GM23338 (cell line): ENCODE data around the gene IBA57.

ENCODE experiments used
- CREB1 ChIP-seq: fragments of 250-450 bp; sonication (Bioruptor Pico); IDR thresholded peaks from 2 replicates; pipeline ENCODE4 v1.5.0; 2020; ENCODE audit warnings: low read depth, mild to moderate bottlenecking, moderate library complexity
- CTCF ChIP-seq, 2 experiments: fragments of 200-600 bp in 1 of 2; sonication (generic) in 1 of 2; conservative IDR thresholded peaks; 2 replicates each; pipeline versions ENCODE4 v1.5.1 to v1.6.1; 2016 to 2017; ENCODE audit warnings: antibody characterized with exemption in 2 of 2, low read depth in 2 of 2, mild to moderate bottlenecking in 2 of 2, moderate library complexity in 1 of 2
- EZH2 ChIP-seq: fragments of 200-600 bp; sonication (generic); IDR thresholded peaks from one replicate; pipeline ENCODE4 v1.8.0; 2017; ENCODE audit warnings: antibody characterized with exemption, mild to moderate bottlenecking, low read depth; ENCODE audit not compliant: unreplicated experiment
- EZH2phosphoT487 ChIP-seq: fragments of 200-600 bp; sonication (generic); IDR thresholded peaks from one replicate; pipeline ENCODE4 v1.8.1; 2018; ENCODE audit warnings: antibody characterized with exemption; ENCODE audit not compliant: unreplicated experiment
- POLR2AphosphoS5 ChIP-seq: IDR thresholded peaks from 2 replicates; pipeline ENCODE4 v1.6.1; 2016; ENCODE audit warnings: antibody characterized with exemption, low read depth
- REST ChIP-seq: IDR thresholded peaks from one replicate; pipeline ENCODE4 v1.6.1; 2018; ENCODE audit warnings: antibody characterized with exemption; ENCODE audit not compliant: unreplicated experiment

GRCh38 chr1:228225165-228225710 is 59.6 kb downstream of the IBA57 start:
- TF ChIP-seq CREB1 (no peak), POLR2AphosphoS5 (no peak), CTCF (conservative IDR thresholded peaks at IDR 0.05; ENCODE audit: low read depth in 2 of 2) (no peak), EZH2phosphoT487 (no peak), EZH2 (no peak), REST (no peak)
